K562 (cell line): ENCODE measurements around the gene SRP72. TPM values are rescaled to one million over a fixed set of nuclear protein-coding genes. Genes with fewer than 3 reads are reported as not detected.

ENCODE experiments used
- AFF1 ChIP-seq, 2 experiments: fragments of 450-650 bp; IDR thresholded peaks; 2 replicates each; pipeline ENCODE4 v1.6.1; 2018; ENCODE audit warnings: mild to moderate bottlenecking in 2 of 2, low read depth in 1 of 2; ENCODE audit not compliant: partially characterized antibody in 2 of 2
- ATF3 ChIP-seq, 2 experiments: fragments of 450-650 bp in 1 of 2; sonication (generic) in 1 of 2; formaldehyde crosslinking in 1 of 2; IDR thresholded peaks in 1 of 2; conservative IDR thresholded peaks in 1 of 2; 2 replicates each; pipeline versions ENCODE4 v1.6.1 to v1.8.1; 2016 to 2023; ENCODE audit warnings: mild to moderate bottlenecking in 2 of 2, moderate library complexity in 2 of 2, inconsistent platforms in 1 of 2, missing genetic modification reagents in 1 of 2
- DIDO1 ChIP-seq: fragments of 450-650 bp; IDR thresholded peaks from 2 replicates; pipeline ENCODE4 v1.6.1; 2016; ENCODE audit warnings: low read depth, missing biosample characterization, missing genetic modification characterization
- GATAD2A ChIP-seq: fragments of 450-650 bp; IDR thresholded peaks from 2 replicates; pipeline ENCODE4 v1.6.1; 2017
- ID3 ChIP-seq, 2 experiments: fragments of 250-450 bp in 1 of 2; fragments of 450-650 bp in 1 of 2; sonication (Bioruptor Pico) in 1 of 2; IDR thresholded peaks; 2 replicates each; pipeline versions ENCODE4 v1.6.1 to v1.8.0; 2016 to 2021; ENCODE audit warnings: mild to moderate bottlenecking in 2 of 2, moderate library complexity in 2 of 2, missing compliant biosample characterization in 1 of 2, missing genetic modification characterization in 1 of 2
- IRF2 ChIP-seq: sonication (generic); formaldehyde crosslinking; IDR thresholded peaks from 2 replicates; pipeline ENCODE4 v1.8.1; 2022; ENCODE audit warnings: mild to moderate bottlenecking, missing genetic modification reagents
- MIER1 ChIP-seq: fragments of 450-650 bp; IDR thresholded peaks from 2 replicates; pipeline ENCODE4 v1.6.1; 2016; ENCODE audit warnings: antibody characterized with exemption, mild to moderate bottlenecking, low read depth
- NR0B1 ChIP-seq: fragments of 450-650 bp; IDR thresholded peaks from one replicate; pipeline ENCODE4 v1.6.1; 2018; ENCODE audit warnings: mild to moderate bottlenecking, moderate library complexity; ENCODE audit not compliant: partially characterized antibody
- PHB2 ChIP-seq: fragments of 450-650 bp; IDR thresholded peaks from 2 replicates; pipeline ENCODE4 v1.6.1; 2017; ENCODE audit warnings: low read depth
- POLR2AphosphoS2 ChIP-seq: IDR thresholded peaks from 2 replicates; pipeline ENCODE4 v1.6.1; 2012; ENCODE audit warnings: low read length, improper control_type of control experiment
- THAP7 ChIP-seq: fragments of 250-450 bp; sonication (Bioruptor Pico); IDR thresholded peaks from 2 replicates; pipeline ENCODE4 v1.5.0; 2021
- ZFP91 ChIP-seq: sonication (generic); formaldehyde crosslinking; IDR thresholded peaks from 2 replicates; pipeline ENCODE4 v1.8.0; 2022; ENCODE audit warnings: mild to moderate bottlenecking, missing genetic modification reagents
- ZNF165 ChIP-seq: fragments of 250-450 bp; sonication (Bioruptor Pico); IDR thresholded peaks from 2 replicates; pipeline ENCODE4 v1.4.0; 2020; ENCODE audit warnings: borderline replicate concordance
- ZNF232 ChIP-seq: sonication (generic); formaldehyde crosslinking; IDR thresholded peaks from 2 replicates; pipeline ENCODE4 v1.8.0; 2022; ENCODE audit warnings: mild to moderate bottlenecking, missing genetic modification reagents
- ZNF316 ChIP-seq: fragments of 450-650 bp; IDR thresholded peaks from 2 replicates; pipeline ENCODE4 v1.6.1; 2016
- ZNF584 ChIP-seq: fragments of 200-800 bp; sonication (Bioruptor generic); IDR thresholded peaks from 2 replicates; pipeline ENCODE4 v1.6.1; 2016; ENCODE audit warnings: low read depth, mild to moderate bottlenecking, missing genetic modification characterization, missing compliant biosample characterization
- ZNF79 ChIP-seq: fragments of 250-450 bp; sonication (Bioruptor Pico); IDR thresholded peaks from 2 replicates; pipeline ENCODE4 v1.4.0; 2020; ENCODE audit warnings: low read depth, mild to moderate bottlenecking, moderate library complexity
- polyA plus RNA-seq, 8 experiments: library from polyadenylated mRNA; depleted of rRNA in 4 of 8; stranded (reverse) in 5 of 8; unstranded in 3 of 8; fragments of >200 nt; fragmentation: Nextera tagmentation in 2 of 8; fragmentation: Illumina TruSeq in 1 of 8; extraction: Ambion mirVana in 2 of 8; extraction: Trizol in 1 of 8; gene quantifications; 2 replicates each; pipeline versions ENCODE4 v1.2.1 to v1.2.3, GENCODE V29; 2011 to 2014; ENCODE audit warnings: inconsistent platforms in 1 of 8, missing spikeins in 1 of 8
- total RNA-seq, 7 experiments: library from RNA; depleted of rRNA in 6 of 7; stranded (reverse); fragments of >200 nt in 6 of 7; fragmentation: Illumina TruSeq in 2 of 7; extraction: Trizol in 2 of 7; gene quantifications; 2 replicates each; pipeline versions ENCODE4 v1.2.1 to v1.2.3, GENCODE V29; 2011 to 2021; ENCODE audit warnings: low replicate concordance in 1 of 7

SRP72 gene
- total and polyA plus RNA-seq, 9 of the 15 experiments (the other 6 are each of a cell fraction or from before 2014, with no cell fraction given): 124 to 341 (median 202) TPM

GRCh38 chr4:56465599-56466295, 1.7 kb upstream of the SRP72 start (continued):
- TF ChIP-seq NR0B1: no peak
- no peak for TF ChIP-seq THAP7 (CRISPR knock-in tag)
- TF ChIP-seq ATF3 (IDR thresholded peaks at IDR 0.05): no peak
- TF ChIP-seq ATF3 (CRISPR knock-in tag; conservative IDR thresholded peaks at IDR 0.05): 0 out of 2 replicates have a peak, but pooled peaks have one; percentile 34
- no peak for TF ChIP-seq POLR2AphosphoS2
- TF ChIP-seq PHB2: no peak
- no peak for TF ChIP-seq ZNF232 (CRISPR knock-in tag)
- no peak for TF ChIP-seq ZNF165 (CRISPR knock-in tag)
- no peak for TF ChIP-seq MIER1
- TF ChIP-seq DIDO1 (tag): no peak
- no peak for TF ChIP-seq ZNF584 (CRISPR knock-in tag)
- TF ChIP-seq ZNF79 (CRISPR knock-in tag): no peak
- TF ChIP-seq AFF1 (IDR thresholded peaks at IDR 0.05; ENCODE audit: low read depth in 1 of 2, partially characterized antibody in 2 of 2): no peak
- no peak for TF ChIP-seq ID3 (CRISPR knock-in tag; IDR thresholded peaks at IDR 0.05)
- no peak for TF ChIP-seq ID3 (tag; IDR thresholded peaks at IDR 0.05)
- no peak for TF ChIP-seq ZFP91
- TF ChIP-seq ZNF316: no peak
- TF ChIP-seq IRF2: no peak
- no peak for TF ChIP-seq GATAD2A
